DOHH2 (cell line): ENCODE results near the gene BBS12.

Experiments used
- CTCF ChIP-seq: fragments of 200-600 bp; sonication (generic); IDR thresholded peaks from one replicate; pipeline ENCODE4 v1.5.1; 2014; ENCODE audit warnings: antibody characterized with exemption, mild to moderate bottlenecking, low read depth, low read length; ENCODE audit not compliant: poor library complexity, severe bottlenecking
- EZH2phosphoT487 ChIP-seq: fragments of 200-600 bp; sonication (generic); IDR thresholded peaks from 2 replicates; pipeline ENCODE4 v1.6.1; 2017; ENCODE audit warnings: borderline replicate concordance, mild to moderate bottlenecking, antibody characterized with exemption, low read length, moderate library complexity, mixed read lengths

DNA sequence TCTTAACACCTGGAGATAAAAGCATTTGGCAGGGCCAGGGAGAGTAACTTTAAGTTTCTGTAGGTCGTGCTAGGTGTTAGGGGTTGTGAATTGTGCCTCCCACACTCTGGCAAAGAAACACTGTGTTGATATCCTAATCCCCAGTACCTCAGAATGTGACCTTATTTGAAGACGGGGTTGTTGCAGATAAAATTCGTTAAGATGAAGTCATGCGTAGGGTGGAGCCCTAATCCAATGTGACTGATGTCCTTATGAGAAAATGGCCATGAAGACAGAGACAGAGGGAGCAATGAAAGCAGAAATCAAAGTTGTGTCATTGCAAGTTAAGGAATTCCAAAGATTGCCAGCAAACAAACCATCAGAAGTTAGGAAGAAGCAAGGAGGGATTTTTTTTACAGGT is 40.5 kb upstream of the BBS12 start:
- TF ChIP-seq CTCF, result no peak
- TF ChIP-seq EZH2phosphoT487, result no peak
